GM12865 (cell line): ENCODE measurements around the gene TMEM91.
"Not testable (repeated sequence)": the region's sequence is repeated elsewhere in the genome, so short reads cannot be mapped to it uniquely, and the experiment has no call there.

Experiments
- DNase-seq: peaks from one replicate; pipeline ENCODE4 v3.0.0; 2010; ENCODE audit warnings: low read depth
- H3K4me3 ChIP-seq: 2 replicates; pipeline ENCODE4 v1.5.1; 2011; ENCODE audit warnings: mild to moderate bottlenecking, low read depth, low read length, control low read depth
- CTCF ChIP-seq: IDR thresholded peaks from 2 replicates; pipeline ENCODE4 v1.5.1; 2011; ENCODE audit warnings: low read length, control low read depth, low read depth, inconsistent platforms; ENCODE audit not compliant: insufficient read depth; ENCODE audit errors: missing control alignments

The TMEM91 gene

GRCh38 chr19:41367848-41368301, 8.5 kb upstream of the TMEM91 start:
- TF ChIP-seq CTCF = no peak
- DNase-seq = no peak
- no peak overlapping the region for H3K4me3 ChIP-seq

GRCh38 chr19:41369769-41370168, 6.6 kb upstream of the TMEM91 start:
- no peak overlapping the region for H3K4me3 ChIP-seq
- no peak for DNase-seq
- TF ChIP-seq CTCF = no peak

- not testable (repeated sequence) for H3K4me3 ChIP-seq, DNase-seq
Measured at GRCh38 chr19:41371119-41371518, 5.2 kb upstream of the TMEM91 start.

- TF ChIP-seq CTCF = no peak
- no peak overlapping the region for H3K4me3 ChIP-seq
- DNase-seq = no peak
Measured at GRCh38 chr19:41371541-41371940, 4.8 kb upstream of the TMEM91 start.

GRCh38 chr19:41372501-41372900, 3.8 kb upstream of the TMEM91 start:
- no peak overlapping the region for H3K4me3 ChIP-seq
- no peak for TF ChIP-seq CTCF
- DNase-seq = no peak

- TF ChIP-seq CTCF = no peak
- no peak overlapping the region for H3K4me3 ChIP-seq
- DNase-seq = no peak
Measured at GRCh38 chr19:41373993-41374392, 2.3 kb upstream of the TMEM91 start.

GRCh38 chr19:41376998-41377365, 649 bp downstream of the TMEM91 start:
- DNase-seq = no peak
- TF ChIP-seq CTCF = no peak
- H3K4me3 ChIP-seq = no peak overlapping the region
